Muscle of arm (tissue), 12 donors: ENCODE measurements around the gene C2CD4C. TPM values are rescaled to one million over a fixed set of nuclear protein-coding genes. Genes with fewer than 3 reads are reported as not detected.
"Not testable (repeated sequence)": the region's sequence is repeated elsewhere in the genome, so short reads cannot be mapped to it uniquely, and the experiment has no call there.

Experiments used
- DNase-seq: peaks from one replicate; pipeline ENCODE4 v3.0.0-alpha.2; 2013
- polyA plus RNA-seq, 12 donors: library from polyadenylated mRNA; unstranded; fragments of 120-200 nt; gene quantifications; one replicate each; pipeline ENCODE4 v1.2.1, GENCODE V29; 2013; ENCODE audit not compliant: insufficient read length in 12 of 12

Gene C2CD4C
- polyA plus RNA-seq, 12 donors: 0.50 to 1.6 (median 0.81) TPM; not detected in 2

DNA sequence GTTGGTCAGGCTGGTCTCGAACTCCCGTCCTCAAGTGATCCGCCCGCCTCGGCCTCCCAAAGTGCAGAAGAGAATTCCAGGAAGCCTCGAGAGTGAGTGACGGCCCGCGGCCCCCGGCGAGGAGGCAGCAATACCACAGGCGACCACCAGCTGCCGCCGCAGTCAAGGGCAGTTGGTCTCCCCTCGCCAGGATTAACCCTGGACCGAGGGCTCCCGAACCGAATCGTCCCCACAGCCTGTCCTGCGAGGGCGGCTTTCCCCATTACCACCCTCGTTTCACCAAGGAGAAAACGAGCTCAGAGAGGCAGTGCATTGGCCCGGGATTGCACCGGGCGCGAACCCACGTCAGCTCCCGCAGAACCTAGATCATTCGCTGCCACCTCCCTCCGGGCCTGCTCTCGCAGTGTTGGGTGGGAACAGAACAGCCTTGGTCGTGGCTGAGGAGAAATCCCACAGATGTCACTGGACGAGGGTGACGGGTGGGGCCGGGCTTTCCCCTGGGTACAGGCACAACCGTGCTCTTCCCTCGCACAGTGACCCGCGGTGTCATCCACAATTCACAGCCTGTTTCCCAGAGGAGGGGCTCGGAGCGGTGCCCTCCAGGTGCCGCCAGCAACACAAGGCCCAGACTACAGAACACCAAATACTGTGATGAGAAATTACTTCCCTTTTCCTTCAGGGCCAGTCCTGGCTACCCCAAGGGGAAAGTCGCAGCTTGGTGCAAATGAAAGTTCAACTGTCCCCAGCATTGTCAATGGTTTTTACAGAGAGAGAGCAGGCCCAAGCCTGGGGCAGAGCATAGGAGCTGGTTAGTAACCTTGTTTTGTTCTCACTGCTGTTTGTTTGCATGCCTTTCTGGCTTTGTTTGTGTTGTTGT is 24.8 kb downstream of the C2CD4C start:
- DNase-seq: no peak

DNA sequence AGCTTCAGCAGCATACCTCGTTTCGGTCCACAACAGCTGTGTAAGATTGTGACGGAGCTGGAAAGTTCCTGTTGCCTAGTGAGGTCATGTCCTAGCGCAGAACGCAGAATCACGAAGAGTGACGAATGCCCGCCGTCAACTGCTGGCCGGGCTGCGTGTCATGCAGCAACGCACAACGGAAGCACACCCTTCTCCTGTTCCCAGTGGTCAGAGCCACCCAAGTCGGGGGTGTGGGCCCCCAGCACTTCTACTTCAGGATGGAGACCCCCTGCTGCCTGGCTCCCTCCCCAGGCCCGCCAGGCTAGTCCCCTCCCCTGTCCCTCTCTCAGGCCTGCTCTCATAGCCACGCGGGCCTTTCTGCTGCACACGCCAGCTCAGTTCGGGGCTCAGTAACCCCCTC is 25.9 kb downstream of the C2CD4C start:
- no peak for DNase-seq

DNA sequence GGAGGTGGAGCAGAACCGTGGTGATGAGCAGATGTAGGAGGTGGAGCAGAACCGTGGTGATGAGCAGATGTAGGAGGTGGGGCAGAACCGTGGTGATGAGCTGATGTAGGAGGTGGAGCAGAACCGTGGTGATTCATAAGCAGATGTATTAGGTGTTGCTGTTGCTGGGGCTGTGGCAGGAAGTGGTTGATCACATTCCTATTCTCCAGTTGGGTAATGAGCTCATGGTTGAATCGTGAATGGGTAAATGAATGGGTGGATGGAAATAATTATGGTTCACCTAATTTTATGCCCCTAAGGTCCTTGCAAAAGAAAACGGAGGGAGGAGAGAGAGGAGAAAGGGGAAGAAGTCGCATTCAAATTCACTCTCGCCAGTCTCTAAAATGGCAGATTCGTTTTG is 26.4 kb downstream of the C2CD4C start:
- not testable (repeated sequence) for DNase-seq

DNA sequence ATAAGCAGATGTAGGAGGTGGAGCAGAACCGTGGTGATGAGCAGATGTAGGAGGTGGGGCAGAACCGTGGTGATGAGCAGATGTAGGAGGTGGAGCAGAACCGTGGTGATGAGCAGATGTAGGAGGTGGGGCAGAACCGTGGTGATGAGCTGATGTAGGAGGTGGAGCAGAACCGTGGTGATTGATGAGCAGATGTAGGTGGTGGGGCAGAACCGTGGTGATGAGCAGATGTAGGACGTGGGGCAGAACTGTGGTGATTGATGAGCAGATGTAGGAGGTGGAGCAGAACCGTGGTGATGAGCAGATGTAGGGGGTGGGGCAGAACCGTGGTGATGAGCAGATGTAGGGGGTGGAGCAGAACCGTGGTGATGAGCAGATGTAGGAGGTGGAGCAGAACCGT is 27.0 kb downstream of the C2CD4C start:
- DNase-seq: not testable (repeated sequence)

DNA sequence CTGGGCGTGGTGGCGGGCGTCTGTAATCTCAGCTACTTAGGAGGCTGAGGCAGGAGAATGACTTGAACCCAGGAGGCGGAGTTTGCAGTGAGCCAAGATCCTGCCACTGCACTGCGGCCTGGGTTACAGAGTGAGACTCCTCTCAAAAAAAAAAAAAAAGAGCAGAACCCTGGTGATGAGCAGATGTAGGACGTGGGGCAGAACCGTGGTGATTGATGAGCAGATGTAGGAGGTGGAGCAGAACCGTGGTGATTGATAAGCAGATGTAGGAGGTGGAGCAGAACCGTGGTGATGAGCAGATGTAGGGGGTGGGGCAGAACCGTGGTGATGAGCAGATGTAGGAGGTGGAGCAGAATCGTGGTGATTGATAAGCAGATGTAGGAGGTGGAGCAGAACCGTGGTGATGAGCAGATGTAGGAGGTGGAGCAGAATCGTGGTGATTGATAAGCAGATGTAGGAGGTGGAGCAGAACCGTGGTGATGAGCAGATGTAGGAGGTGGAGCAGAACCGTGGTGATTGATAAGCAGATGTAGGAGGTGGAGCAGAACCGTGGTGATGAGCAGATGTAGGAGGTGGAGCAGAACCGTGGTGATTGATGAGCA is 28.2 kb downstream of the C2CD4C start:
- not testable (repeated sequence) for DNase-seq

DNA sequence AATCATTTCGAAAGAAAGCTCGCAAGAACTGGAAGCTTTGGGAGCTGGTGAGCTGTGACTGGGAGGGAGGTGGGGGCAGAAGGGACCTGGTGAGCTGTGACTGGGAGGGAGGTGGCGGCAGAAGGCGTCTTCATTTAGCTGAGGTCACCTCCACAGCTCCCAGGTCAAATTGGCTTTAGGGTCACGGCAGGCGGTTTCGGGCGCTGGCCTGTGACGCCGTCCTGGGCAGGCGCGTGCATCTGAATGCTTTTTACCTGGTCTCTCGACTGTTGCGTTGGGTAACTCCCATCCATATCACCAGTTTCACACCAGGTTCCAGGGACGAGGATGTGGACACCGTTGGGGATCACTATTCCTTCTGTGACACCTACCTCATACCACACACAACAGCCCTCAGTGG is 29.2 kb downstream of the C2CD4C start:
- no peak for DNase-seq

DNA sequence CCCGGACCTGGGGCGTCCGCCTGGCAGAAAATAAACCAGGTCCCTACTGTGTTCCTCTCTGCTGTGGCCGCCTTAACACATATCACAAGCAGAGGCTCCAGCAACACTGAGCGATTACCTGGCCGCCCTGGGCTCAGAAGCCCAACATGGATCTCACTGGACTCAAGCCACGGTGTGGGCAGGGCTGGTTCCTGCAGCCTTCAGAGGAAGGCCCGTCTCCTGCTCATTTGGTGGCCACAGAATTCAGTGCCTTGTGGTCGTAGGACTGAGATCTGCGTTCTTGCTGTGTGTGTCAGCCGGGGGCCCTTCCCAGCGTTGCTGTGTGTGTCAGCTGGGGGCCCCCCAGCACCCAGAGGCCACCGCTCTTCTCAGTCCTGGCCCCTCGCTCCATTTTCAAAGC is 30.2 kb downstream of the C2CD4C start:
- no peak for DNase-seq

DNA sequence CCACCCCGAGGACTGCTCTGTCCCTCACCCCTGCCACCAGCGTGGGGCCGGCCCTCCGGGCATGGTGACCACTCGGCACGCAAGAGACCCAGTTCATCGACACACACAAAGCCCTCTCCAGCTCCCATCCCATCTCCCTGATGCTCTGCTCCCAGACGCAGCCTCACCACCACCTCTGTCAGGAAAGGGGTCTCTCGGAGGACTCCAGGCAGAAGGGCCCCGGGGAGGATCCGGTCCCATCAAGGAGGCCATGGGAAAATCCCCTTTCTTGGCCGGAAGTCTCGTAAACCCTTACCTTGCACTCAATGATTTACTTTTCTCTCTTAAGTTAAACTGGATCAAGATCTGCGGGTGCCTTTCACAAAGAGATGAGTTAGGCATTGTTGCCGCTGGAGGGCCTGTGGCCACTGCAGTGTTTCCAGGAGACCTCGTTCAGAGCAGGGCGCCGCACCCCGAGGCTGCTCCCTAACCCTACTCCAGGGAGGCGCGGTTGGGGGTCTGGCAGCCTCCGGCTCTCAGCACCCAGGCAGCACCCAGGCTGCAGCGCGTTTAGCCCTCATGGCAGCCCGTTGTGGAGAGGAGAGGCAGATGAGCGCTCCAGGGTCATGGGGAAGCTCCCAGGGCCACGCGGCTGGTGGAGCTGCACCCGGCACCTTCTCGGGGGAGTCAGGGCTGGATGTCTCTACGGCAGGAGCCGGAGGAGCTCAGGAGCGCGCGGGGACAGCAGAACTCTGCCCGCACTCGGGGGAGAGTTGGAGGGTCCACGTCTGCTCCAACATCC is 31.0 kb downstream of the C2CD4C start:
- DNase-seq: no peak

DNA sequence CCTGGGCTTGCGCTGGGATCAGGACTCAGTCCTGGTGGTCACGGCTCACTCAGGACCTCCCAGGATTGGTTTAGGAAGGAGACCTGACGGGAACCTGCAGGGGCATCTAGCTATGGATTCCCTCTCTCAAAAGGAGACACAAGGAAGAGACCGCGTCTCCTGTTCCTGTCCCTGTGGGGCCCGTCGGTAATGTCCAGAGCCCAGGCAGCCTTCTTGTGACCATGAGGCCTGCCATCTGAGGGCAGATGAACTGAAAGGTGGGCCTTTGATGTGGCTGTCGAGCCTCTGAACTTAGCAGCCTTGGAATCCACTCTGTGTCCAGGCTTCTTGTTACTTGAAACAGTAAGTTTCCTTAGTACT is 32.9 kb downstream of the C2CD4C start:
- no peak for DNase-seq

DNA sequence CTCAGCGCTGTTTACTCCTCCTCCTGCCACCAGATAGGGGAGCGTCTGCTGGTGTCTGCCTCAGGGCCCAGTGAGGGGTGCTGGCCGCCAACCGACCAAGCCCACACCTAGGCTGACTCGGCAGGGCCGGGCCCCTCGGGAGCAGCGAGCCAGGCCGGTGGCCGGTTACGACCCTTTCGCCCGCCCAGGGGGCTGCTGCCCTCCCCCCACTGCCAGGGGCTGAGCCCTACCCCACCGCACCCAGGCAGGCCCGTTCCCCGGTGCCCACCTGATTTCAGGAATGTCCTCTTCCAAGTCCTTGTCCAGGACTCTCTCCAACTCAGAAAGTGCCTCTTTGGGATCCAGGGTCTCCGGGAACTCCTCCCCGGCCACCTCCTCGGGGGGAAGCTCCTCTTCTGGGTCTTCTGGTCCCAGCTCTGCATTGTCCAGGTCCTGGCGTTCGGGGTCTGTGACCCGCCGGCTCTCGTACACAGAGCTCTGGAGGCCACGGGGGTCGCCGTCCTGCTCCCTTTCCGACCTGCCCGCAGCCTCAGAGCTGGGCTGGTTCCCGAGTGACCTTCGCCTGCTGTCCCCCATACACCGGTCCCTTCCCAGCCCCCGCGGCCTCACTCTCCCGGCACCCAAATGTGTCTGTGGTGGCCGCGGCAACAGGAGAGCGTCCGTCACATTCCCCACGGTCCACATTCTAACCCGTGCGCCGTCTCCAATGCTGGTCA is 33.4 kb downstream of the C2CD4C start:
- no peak for DNase-seq

DNA sequence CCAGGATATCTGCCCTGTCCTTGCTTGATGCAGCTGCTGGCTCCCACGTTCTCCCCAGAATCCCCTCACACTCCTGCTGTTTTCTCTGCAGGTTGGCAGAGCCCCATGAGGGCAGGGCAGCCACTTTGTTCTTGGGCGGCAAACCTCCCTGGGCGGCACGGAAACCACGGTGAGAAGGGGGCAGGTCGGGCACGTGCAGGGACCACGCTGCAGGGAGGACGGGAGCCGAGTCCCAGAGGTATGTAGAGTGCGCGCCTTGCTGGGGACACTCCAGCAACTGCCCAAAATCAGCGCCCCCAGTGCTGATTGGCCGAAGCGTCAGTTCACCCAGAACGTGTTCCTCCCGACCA is 34.1 kb downstream of the C2CD4C start:
- DNase-seq: no peak

DNA sequence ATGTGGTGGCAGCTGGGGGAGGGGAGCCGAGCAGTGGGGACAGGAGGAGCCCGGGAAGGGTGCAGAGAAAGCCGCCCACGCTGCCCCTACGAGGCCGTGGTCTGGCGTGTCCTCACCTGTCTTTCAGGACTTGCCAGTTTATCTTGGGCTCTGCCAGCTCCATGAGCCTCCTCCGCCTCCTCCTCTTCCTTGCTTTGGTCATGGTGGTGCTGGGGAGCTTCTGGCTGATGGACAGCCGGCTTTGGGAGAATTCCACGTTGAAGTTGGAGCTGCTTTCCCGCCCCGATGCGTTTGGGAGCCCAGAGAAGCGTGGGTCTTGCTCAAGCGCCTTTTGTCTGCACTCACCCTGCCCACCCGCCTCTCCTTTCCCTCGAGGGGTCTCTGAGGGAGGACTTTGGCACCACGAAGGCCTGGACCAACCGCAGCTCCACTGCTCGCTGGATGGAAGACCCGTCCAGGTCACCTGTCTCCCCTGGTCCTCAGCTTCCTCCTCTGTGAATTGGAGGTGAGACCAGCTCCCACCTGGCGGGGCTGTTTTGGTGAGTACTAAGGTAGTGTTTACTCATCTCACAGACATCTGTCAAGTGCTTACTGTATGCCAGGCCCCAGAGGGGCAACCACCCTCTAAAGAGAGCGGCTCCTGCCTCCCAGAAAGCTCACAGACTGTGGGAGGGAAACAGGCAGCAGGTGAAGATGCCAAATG is 34.6 kb downstream of the C2CD4C start:
- DNase-seq: no peak

DNA sequence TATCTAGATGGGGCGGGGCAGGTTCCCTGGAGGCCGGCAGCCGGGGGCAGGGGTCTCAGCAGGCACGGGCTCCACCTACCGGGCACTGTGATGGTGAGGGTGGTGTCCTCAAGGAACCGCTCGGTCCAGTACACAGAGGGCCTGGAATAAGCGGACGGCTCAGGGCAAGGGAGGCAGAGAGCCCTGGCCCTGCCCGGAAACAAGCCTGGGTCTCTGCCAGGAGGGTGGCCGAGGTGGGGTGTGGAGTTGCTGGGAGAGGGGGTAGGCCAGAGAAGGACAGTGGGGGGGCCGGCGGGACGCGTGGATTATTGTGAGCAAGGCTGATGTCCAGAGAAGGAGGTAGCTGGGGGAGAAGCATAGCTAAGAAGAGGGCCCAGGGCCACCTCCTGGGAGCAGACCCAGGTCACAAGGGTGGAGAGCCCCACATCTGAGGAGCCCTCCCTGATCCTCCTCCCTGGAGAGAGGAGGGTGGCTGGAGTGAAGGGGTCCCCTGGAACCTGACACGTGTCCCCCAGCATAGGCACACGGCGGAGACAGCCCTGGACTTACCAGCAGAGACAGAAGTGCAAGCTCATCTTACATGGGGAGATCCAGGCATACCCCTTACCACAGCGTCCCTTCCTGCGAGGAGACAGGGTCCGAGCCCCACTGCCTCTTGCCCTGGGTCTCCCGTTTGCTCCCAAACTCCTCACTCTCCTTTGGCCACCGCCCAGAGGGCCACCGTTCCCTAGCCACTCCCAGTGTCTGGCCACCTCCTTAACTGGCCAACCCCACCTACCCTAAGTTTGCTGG is 35.4 kb downstream of the C2CD4C start:
- DNase-seq: no peak

DNA sequence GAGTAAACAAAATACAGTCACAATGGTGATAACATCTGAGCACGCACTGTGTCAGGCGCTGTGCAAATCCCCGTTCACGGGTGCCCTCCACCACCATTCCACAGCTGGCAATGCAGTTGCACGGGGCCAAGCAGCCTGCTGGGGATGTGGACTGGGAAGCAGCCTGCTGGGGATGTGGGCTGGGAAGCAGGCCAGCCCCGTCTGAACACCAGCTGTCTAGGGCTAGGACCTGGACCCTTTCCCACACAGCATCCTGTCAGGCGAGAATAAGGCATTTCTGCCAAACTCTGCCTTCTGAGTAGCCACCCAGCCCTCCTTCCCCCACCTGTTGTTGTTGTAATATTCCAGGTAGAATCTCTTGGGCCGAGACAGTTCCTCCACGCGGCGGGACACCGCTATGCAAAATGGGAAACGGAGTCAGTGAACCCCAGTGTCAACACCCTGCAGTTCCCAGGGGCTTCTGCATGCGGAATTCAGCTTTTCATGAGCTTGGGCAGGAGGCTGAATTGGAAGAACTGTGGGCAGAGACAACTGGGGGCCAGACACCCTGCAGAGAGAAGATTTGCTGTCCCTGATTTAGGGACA is 36.5 kb downstream of the C2CD4C start:
- peak; percentile 75 for DNase-seq

DNA sequence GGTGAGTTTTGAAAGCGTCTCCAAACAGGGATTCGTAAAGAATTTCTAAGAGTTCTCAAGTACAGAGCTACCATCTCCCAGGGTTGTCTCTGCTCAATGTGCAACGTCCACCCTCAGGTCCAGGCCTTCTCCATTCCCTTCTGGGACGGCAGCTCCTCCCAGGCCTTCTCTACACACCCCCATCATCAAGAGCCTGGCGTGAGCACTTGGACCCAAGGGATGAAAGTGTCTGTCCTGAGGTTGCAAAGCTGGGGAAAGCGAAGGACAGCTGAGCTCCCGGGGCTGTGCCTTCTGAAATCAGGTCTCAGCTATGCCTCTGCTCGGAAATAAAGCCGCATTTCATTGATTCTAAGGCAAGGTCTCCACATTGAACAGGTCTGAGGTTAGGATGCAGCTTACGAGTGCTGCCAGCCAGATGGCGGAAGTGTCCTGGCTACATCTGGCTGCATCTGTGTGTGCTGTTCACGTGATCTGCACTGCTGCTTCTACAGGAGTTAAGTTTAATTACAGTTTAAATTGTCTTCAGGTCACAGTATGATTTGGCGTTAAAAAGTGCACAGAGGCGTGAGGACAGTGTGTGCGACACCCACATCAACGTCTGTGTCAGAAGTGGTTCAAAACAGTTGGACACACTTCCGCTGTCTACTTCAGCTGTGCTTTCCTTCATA is 37.3 kb downstream of the C2CD4C start:
- no peak for DNase-seq

DNA sequence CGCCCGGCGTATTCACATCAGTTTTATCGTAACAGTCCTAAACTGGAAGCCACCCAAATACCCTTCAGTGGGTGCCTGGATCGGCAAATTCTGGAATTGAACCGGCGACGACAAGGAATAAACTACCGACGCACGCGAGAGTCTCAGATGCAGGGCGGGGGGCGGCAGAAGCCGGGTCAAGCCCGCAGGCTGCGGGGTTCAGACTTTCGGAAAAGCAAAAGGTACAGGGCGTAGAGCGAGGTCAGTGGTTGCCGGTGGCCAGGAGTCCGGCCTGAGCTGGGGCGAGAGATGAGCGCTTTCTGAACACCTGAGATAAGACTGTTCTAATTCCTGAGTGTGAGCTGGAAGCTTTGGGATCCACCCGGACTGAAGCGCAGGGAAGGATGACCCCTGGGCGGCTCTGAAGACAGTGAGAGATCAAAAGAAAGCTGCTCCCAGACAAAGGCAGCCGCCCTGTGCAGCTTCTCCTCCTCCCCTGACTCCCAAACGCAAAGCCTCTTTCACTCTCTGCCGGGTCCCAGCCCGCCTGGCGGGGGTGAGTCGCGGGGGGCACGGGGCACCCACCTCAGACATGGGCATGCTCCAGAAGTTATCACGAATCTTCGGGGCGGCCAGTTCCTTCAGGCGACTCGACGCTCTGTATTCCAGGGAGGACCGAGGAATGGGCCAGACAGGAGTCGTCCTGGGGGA is 38.2 kb downstream of the C2CD4C start:
- DNase-seq: no peak

DNA sequence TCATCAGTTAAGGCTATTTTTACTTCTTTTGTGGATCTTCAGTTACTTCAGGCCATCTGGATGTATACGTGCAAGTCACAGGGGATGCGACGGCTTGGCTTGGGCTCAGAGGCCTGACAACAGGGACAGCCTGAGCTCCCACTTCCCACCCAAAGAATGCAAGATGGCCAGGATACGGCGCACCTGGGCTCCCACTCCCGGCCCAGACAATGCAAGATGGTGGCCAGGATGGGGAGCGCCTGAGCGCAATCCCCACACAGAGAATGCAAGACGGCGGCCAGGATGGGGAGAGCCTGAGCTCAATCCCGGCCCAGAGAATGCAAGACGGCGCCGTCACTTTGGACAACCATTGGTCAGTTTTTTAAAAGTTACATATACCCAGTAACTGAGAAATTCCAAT is 39.1 kb downstream of the C2CD4C start:
- DNase-seq: no peak

DNA sequence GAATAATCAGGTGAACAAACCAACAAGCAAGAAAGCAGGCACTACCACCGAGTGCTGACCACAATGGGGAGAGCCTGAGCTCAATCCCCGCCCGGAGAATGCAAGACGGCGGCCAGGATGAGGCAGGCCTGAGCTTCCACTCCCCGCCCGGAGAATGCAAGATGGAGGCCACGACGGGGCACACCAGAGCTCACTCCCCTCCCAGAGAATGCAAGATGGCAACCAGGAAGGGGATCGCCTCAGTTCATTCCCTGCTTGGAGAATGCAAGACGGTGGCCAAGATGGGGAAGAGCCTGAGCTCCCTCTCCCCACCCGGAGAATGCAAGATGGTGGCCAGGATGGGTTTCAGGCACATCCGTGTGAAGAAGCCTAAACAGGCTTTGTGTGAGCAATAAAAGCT is 39.7 kb downstream of the C2CD4C start:
- no peak for DNase-seq

DNA sequence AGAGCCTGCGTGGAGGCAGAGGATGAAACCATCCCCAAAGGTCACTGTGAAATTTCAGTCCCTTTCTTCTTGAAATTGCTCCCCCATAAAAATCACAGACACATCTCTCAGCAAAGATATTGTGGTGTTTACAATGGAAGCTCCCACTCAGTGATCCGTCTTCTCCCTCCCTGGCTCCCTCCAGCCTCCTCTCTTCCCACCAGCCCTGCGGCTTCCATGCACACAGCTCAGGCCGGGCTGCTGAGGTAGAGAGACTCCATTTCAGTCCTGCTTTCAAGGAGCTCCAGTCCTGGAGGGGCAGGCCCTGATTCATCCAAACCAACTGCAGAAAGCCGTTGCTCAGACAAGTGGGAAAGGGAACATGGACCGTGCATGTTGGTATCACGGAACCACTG is 40.3 kb downstream of the C2CD4C start:
- no peak for DNase-seq
